Astrocyte (in vitro differentiated cells and primary cell): Measurements from ENCODE around the gene TERT.
"Not testable (repeated sequence)": the region's sequence is repeated elsewhere in the genome, so short reads cannot be mapped to it uniquely, and the experiment has no call there.

ENCODE experiments used
- EZH2 ChIP-seq: IDR thresholded peaks from 2 replicates; pipeline ENCODE4 v1.6.1; 2012; ENCODE audit warnings: mild to moderate bottlenecking, low read length, inconsistent platforms; ENCODE audit not compliant: insufficient read depth
- TF ChIP-seq, protein P1 (sequence below): IDR thresholded peaks from 2 replicates; pipeline ENCODE4 v1.5.1; 2011; ENCODE audit warnings: low read depth, mild to moderate bottlenecking, inconsistent platforms, low read length, moderate library complexity; ENCODE audit not compliant: insufficient read depth

DNA sequence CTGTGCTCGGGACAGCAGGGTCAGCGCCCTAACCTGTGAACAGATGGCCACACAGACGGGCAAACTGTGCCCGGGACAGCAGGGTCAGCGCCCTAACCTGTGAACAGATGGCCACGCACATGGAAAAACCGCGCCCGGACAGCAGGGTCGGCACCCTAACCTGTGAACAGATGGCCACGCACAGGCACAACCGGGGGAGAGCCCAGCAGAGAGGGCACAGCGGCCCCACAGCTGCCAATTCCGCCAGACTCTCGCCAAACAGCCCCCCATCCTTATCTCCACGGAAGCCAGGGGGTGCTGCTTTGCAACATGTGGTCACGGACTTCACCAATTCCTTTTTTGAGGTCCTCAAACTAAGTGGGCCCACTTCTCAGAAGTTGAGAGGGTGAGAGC is 44.9 kb upstream of the TERT start:
- TF ChIP-seq, protein P1, sequence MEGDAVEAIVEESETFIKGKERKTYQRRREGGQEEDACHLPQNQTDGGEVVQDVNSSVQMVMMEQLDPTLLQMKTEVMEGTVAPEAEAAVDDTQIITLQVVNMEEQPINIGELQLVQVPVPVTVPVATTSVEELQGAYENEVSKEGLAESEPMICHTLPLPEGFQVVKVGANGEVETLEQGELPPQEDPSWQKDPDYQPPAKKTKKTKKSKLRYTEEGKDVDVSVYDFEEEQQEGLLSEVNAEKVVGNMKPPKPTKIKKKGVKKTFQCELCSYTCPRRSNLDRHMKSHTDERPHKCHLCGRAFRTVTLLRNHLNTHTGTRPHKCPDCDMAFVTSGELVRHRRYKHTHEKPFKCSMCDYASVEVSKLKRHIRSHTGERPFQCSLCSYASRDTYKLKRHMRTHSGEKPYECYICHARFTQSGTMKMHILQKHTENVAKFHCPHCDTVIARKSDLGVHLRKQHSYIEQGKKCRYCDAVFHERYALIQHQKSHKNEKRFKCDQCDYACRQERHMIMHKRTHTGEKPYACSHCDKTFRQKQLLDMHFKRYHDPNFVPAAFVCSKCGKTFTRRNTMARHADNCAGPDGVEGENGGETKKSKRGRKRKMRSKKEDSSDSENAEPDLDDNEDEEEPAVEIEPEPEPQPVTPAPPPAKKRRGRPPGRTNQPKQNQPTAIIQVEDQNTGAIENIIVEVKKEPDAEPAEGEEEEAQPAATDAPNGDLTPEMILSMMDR: not testable (repeated sequence)
- not testable (repeated sequence) for TF ChIP-seq EZH2
